NCI-H128 (cell line): ENCODE data around the gene EHMT1.

Experiments used
- DNase-seq: peaks from one replicate; lab custom pipeline; 2025; ENCODE audit not compliant: unreplicated experiment; lab: John Stamatoyannopoulos, UW

EHMT1 gene

DNA sequence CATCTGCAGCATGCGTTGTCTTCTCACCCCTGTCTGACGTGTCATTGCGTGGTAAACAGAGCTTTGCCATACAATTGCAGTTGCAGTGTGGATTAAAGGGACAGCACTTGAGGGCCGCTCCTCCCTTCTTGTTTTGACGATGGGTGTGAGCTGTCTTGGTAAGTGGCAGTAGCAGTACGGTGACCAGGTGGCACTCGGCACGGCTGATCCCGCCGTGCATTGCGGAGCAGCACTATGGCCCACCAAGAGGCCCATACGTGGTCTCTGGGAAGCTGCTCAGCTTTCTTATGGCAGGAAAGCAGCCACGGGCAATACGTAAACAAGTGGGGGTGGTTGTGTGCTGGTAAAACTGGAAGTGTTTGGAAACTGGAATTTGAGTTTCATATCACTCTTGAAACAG is 25.1 kb downstream of the EHMT1 start:
- no peak for DNase-seq

DNA sequence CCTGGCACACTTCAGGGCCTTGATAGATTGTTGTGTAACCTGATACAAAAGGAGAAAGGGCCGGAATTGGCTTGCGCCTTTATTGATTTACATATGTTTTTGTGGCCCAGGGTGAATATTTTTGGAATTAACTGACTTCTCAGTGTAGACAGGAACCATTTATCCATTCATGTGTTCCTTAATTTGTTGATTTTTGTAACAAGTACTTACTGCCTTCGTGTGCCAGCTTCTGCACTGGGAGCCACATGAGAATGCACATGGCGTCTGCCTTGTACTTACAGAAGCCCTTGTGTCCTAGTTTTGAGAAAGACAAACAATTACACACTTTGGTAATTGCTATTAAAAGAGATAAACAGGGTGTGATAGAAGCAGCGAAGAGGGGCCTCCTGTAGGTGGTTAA is 26.4 kb downstream of the EHMT1 start:
- peak; percentile 1 for DNase-seq

DNA sequence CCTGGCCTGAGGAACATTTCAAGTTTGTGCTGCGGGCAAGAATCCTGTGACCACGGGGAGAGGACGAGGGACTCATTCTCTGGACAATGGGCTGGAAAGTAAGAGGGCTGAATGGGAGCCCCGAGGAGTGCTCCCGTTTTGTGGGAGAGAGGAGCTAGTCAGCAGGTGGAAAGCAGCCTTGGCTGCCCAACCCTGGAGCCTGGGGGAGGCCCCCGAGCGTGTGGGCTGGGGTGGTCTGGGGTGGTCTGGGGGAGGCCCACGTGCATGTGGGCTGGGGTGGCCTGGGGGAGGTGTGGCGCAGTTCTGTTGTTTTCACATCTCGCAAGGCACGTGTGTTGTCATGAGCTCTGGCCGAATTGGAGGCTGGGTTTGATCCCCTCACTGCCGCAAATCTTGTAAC is 27.5 kb downstream of the EHMT1 start:
- no peak for DNase-seq

DNA sequence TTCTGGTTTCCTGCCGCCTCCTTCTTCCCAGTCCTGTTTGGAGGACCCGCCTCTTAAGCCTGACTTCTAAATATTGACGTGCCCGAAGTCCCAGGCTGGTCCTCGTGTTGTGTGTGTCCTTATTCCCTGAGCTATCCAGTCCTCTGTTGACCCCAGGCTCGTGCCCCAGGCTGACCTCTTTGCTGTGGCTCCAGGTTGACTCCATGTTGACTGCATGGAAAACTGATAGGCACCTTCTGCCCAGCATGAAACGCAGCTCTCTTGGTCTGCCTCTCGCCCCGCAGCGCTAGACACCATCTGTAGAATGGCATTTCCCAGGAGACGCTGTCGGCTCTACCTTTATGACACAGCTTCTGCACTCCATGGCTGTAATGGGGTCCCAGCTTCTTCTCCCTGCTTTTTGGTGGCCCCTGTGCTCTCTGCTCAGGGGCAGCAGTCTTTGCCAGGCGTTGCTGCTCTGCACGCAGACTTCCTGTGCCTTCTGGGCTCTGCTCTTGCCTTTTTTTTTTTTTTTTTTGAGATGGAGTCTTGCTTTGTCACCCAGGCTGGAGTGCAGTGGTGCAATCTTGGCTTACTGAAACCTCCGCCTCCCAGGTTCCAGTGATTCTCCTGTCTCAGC is 28.4 kb downstream of the EHMT1 start:
- no peak for DNase-seq

DNA sequence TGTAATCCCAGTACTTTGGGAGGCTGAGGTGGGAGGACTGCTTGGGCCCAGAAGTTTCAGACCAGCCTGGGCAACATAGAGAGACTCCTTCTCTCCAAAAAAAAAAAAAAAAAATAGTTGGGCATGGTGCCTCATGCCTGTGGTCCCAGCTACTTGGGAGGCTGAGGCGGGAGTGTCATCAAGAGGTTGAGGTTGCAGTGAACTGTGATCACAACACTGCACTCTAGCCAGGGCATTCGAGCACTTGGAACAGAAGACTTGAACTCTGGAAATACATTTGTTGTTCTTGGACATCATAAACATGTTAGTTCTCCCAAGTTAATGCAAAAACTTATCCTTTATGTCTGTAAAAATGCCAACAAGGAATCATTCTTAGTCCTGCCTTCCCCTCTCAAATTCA is 29.6 kb downstream of the EHMT1 start:
- DNase-seq, result no peak

DNA sequence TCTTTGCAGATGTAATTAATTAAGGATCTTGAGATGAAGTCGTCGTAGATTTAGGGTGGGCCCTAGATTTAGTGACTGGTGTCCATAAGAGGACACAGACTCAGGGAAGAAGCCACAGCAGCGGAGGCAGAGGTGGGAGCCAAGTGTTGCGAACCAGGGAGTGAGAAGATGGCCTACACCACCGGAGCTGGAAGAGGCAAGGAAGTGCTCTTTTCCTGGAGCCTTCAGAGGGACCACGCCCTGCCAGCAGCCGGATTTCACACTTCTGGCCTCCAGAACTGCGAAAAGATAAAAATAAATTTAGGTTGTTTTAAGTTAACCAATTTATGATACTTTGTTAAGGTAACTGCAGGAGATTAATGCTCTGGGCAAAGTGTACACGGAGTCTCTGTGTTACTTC is 30.7 kb downstream of the EHMT1 start:
- no peak for DNase-seq

DNA sequence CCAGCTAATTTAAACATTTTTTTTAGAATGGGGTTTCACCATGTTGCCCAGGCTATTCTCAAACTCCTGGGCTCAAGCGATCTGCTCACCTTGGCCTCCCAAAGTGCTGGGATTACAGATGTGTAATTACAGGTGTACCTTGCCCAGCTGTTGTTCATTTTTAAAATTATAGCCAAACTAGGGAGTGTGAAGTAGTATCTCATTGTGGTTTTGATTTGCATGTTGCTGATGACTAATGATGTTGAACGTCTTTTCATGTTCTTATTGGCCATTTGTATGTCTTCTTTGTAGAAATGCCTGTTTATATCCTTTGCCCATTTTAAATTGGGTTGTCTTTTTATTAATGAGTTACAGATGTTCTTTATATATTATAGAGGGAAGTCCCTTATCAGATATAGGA is 31.5 kb downstream of the EHMT1 start:
- no peak for DNase-seq

DNA sequence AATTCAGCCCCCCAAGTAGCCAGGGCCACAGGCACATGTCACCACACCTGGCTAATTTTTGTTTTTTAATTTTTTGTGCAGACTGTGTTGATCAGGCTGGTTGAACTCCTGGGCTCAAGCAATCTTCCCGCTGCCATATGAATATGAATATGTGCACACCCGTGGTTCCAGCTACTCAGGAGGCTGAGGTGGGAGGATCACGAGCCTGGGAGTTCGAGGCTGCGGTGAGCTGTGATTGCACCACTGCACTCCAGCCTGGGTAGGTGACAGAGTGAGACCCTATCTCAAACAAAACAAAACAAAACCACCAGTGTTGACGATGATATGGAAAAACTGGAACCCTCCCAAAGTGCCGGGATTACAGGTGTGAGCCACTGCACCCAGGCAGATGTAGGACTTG is 32.0 kb downstream of the EHMT1 start:
- DNase-seq, result no peak

DNA sequence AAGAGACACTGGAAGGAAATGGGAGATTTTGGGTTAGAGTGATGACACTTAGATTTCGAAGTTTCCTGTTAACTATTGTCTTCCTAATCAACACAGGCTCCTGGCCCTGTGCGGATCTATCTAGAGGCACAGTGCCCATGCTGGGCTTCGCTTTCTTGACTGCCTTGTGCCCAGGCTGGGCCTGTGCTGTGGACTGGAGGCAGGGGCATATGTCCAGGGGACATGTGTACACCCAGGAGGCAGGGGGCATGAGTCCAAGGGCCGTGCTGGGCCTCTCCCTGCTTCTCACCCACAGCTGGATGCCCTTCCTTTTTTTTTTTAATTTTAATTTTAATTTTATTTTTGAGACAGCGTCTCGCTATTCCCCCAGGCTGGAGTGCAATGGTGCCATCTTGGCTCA is 37.6 kb downstream of the EHMT1 start:
- no peak for DNase-seq

DNA sequence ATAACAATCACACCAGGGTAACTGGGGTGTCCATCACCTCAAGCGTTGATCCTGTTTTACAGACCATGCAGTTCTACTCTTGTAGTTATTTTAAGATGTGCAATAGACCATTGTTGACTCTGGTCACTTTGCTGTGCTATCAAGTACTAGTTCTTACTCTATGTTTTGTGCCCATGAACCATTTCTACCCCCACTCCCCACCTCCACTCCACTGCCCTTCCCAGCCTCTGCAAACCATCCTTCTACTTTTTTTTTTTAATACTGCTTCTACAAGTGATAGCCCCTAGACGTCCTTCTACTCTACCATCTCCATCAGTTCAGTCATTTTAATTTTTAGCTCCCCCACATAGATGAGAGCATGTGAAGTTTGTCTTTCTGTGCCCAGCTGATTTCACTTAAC is 38.8 kb downstream of the EHMT1 start:
- no peak for DNase-seq

DNA sequence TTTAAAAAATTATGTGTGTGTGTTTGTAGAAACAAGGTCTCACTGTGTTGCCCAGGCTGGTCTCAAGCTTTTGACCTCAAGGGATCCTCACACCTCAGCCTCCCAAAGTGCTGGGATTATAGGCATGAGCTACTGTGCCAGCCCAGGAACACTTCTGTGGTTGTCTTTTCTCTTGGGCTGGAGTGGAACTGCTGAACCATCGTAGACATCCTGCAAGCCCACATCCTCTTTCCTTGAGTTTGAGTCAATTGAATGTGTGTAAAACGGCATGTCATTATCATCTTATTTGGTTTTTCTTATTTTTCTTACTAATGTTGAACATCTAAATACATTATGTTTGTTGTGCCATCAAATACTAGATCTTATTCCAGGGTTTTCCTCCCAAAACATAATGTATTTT is 40.0 kb downstream of the EHMT1 start:
- DNase-seq, result no peak

DNA sequence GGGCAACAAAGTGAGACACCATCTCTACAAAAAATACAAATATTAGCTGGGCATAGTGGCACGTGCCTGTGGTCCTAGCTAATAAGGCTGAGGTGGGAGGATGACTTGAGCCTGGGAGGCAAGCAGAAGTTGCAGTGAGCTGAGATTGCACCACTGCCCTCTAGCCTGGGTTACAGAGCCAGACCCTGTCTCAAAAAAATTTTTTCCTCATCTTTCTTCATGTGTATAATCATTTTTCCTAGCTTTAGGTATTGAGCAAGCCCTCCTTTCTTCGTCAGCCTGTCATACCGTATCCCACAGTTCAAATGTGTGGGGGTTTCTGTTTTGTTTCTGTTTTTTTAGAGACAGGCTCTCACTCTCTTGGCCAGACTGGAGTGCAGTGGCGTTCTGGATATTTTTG is 41.3 kb downstream of the EHMT1 start:
- no peak for DNase-seq

DNA sequence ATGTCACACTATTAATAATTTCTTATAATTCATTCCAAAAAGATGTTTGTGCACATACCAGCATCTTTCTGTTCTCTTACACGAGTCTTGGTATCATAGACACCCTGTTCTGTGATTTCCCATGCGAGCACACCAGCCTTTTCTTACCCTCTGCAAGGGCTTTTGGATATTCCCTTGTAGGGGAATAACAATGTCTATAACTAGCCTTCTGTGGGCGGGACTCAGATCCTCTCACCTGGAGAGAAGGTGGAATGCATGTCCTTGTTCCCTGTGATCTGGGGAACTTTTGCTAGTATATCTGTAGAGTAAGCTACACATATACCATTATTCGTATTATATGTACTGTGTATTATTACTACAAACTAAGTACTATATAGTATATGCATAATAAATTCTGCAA is 44.8 kb downstream of the EHMT1 start:
- no peak for DNase-seq

DNA sequence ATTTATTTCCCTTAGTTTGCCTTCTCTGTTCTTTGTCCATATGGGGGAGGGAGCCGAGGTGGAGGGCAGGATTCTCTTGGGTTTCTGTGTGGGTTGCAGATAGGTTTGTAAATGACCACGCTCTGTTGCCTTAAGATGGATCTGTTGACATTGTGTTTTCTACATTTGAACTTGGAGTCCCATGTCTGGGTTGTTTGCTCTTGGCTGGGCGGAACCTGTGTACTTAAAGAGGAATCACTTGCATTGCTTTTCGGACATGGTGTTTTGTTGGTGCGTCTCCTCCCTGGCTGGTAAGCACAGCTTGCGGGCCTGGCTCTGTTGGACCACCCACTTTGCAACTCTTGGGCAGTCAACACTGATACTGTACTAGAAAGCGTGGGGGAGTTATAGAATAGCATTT is 45.9 kb downstream of the EHMT1 start:
- DNase-seq, result no peak

DNA sequence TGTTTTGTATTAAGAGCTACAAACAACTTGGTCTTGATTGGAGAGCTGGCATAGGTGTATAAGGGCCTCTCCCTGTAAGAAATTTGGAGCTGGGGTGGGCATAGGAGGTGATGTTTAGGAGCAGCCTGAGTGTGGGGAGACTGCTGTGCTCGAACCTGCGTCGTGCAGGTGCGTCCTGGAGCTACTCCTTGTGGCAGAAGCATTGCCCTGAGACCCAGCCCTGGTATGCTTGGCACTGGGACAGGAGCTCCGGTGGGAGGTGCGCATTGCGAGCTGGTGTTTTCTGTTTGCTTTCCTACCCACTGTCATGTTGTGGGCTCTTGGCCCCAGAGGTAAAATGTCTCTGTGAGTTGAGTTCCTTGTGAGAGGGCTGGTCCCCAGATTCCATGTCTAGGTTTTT is 46.4 kb downstream of the EHMT1 start:
- DNase-seq, result no peak

DNA sequence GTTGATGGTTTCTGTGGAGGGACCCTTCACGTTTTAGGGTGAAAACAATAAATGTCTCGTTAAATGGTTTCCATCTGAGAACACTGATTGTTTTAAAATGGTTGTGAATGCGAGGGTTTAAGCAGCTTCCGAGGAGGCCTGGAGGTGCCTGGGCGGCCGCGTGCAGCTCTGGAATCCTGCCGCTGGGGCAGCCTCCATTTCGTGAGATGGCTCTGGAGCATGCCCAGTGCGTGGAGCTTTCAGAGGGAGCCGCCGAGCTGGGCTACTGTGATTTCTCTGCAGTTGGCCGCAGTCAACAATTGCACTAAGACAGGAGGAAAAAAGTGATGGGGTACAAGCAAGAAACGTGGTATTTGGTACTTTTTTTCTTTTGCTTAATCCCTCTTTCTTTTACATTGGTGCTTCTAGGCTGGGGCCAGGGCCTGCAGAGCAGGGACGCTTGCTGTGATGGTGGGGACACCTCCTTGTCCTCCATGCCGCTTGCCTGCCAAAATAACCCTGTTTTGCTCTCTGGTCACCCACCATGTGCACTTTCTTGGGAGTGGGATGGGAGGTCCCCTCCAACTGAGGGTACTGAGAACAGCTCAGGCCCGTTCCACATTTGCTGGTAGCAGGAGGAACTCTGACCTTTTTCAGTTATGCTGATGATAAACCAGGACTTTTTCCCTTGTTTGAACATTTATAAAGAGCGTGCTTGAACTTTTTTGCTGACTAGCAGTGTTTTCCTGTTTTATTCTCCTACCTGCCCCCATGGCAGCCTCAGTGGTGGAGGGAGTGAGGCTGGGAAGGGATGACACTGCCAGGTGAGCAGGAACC is 47.1 kb downstream of the EHMT1 start:
- no peak for DNase-seq

DNA sequence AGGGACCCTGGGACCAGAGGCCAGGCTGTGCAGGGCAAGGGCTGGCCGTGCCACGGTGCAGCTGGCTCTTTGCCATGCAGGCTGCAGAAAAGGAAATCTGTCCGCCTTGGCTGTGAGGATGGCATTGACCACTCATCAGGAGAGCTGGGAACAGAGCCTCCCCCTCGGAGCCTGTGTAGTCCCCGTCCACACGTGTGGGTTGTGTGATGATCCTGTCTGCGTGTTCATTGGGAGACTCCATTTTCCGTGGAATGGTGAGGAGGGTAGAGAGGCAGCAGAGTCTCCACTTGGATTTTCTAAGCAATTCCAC is 47.7 kb downstream of the EHMT1 start:
- no peak for DNase-seq

DNA sequence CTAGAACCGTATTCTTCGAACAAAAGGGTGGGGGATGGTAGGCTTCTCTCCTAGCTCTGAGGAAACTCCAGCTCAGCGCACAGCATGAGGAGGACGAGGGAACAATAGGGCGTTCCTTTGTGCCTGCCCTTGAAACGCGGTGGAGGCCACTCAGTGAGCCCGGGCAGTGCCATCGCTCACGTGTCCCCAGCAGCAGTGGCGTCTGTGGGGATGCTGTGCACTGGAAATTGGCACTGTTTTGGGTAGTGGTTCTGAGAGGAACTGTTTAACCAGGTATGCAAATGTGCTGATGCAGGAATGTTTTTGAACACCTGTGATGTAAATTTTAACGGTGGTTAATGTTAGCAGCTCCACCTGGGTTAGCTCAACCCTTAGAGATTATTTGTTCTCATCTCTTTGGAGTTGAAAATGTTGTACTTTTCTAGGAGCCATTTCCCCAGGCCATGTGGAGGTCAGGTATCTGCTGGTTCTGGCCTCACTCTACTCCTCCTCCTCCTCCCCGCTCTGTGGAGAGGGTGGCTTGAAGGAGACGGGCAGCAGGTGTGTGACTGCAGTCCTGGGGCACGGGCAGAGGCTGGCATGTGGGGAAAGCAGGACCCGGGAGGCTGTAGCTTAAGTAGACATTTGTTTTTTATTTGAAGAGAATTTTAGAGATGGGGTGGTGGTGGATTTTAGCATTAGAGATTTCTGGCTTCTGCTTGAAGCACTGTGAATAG is 48.3 kb downstream of the EHMT1 start:
- DNase-seq, result peak; percentile 71

DNA sequence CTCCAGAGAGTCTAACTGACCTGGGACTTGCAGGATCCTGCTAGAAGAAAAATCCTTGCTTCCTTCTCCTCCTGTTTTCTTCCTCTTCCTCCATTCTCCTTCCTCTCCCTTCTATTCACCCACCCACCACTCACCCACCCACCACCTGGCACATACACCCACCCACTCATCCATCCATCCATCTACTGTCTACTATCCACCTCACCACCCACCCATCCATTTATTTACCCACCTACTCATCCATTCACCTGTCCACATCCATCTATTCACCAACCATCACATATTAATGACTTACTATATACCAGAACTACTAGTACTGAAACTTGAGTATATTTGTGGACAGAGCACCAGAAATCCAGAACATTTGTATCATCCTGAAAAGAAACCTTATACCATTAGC is 49.4 kb downstream of the EHMT1 start:
- no peak for DNase-seq

DNA sequence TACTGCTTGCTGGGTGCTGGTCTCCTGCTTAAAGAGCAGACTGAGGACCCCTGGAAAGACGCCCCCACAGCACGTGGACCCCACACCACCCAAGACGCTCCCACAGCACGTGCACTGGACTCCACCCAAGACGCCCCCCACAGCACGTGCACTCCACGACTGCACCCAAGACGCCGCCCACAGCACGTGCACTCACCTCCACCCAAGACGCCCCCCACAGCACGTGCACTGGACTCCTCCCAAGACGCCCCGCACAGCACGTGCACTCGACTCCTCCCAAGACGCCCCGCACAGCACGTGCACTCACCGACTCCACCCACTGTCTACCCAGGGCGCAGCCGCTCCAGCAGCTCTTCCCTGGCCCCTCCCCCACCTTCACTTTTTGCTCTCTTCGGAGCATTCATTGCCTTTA is 50.5 kb downstream of the EHMT1 start:
- no peak for DNase-seq

DNA sequence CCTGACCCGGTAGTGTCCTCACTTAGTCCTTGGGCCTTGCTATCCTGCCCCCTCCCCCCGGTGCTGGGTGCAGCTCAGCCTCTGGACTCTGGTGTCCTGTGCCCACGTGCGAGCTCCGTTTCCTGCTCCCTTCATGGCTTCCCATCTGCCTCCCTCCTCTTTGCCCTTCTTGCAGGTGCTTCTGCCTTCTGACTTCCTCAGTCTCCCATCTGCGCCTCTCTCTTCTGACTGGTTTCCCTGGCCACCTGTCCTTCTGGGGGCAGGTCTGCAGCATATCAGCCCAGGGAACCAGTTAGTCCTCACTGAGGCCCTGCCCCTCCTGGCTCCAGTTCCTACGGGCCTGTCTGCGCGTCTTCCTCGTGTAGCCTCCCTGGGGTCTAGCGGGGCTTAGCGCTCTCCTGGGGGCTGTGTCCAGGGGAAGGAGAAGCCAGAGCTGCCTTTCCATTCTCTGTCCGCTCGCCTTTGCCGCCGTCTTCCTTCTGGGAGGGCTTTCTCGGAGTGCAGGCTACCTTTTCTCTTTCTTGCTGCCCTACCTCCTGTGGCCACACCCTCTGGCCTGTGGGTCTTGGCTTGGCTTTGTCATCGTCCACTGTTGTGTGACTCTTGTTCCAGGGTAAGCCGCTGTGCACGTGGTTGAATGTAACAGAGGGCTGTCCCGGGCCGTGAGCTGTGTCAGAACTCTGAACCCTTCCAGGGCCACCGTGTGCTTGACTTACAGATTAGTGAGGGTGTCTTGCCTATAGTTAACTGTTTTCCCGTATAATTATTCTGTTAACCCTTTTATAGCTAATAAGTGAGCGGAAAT is 51.8 kb downstream of the EHMT1 start:
- DNase-seq, result no peak

DNA sequence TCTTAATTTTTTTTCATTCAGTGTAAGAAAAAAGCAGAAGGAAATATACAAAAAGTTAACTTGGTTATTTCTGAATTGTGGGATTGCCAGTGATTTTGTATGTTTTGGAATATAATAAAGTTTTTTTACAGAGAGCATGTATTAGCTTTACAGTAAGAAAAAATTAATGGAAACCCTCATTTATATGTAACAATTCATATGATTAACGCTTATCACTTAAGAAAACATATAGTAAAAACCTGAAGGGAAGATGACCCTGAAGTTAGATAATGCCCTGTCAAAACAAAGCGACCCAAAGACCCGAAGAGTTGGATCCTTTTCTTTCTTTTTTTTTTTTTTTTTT is 52.4 kb downstream of the EHMT1 start:
- DNase-seq, result no peak
